CD14-positive monocyte (primary cell): ENCODE results near the gene PLPP7. TPM values are rescaled to one million over a fixed set of nuclear protein-coding genes. Genes with fewer than 3 reads are reported as not detected.
A peak's percentile ranks its signal among the peaks of the same experiment; 100 is the strongest.
"Not testable (repeated sequence)": the region's sequence is repeated elsewhere in the genome, so short reads cannot be mapped to it uniquely, and the experiment has no call there.

Source experiments
- DNase-seq, 3 donors: peaks; one replicate each; pipeline ENCODE4 v3.0.0-alpha.2; 2011 to 2022
- H2AFZ ChIP-seq: 2 replicates; pipeline ENCODE4 v1.6.0; 2012; ENCODE audit warnings: mild to moderate bottlenecking, low read depth, low read length, inconsistent platforms; ENCODE audit not compliant: insufficient read depth, poor library complexity, severe bottlenecking
- H3K27ac ChIP-seq, 2 donors: 1 replicate in 1 of 2; 2 replicates in 1 of 2; pipeline ENCODE4 v1.5.1; 2012 to 2013; ENCODE audit warnings: low read length in 2 of 2, control low read depth in 1 of 2, inconsistent platforms in 1 of 2, low read depth in 1 of 2, mild to moderate bottlenecking in 1 of 2
- H3K27me3 ChIP-seq, 2 donors: one replicate each; pipeline versions ENCODE4 v1.6.0 to v1.6.1; 2011 to 2013; ENCODE audit warnings: low read length in 2 of 2; ENCODE audit not compliant: control insufficient read depth in 2 of 2, insufficient read depth in 2 of 2
- H3K36me3 ChIP-seq, 2 donors: replicated peaks in 1 of 2; 1 replicate in 1 of 2; 2 replicates in 1 of 2; pipeline versions ENCODE4 v1.5.1 to v1.6.1; 2012 to 2013; ENCODE audit warnings: low read length in 2 of 2, control low read depth in 1 of 2, inconsistent platforms in 1 of 2, mild to moderate bottlenecking in 1 of 2; ENCODE audit not compliant: insufficient read depth in 2 of 2, control insufficient read depth in 1 of 2
- H3K4me1 ChIP-seq, 2 donors: 1 replicate in 1 of 2; 2 replicates in 1 of 2; pipeline versions ENCODE4 v1.5.1 to v1.6.1; 2012 to 2013; ENCODE audit warnings: low read length in 2 of 2, control low read depth in 1 of 2, inconsistent platforms in 1 of 2, mild to moderate bottlenecking in 1 of 2, moderate library complexity in 1 of 2; ENCODE audit not compliant: insufficient read depth in 2 of 2, control insufficient read depth in 1 of 2
- H3K4me2 ChIP-seq: replicated peaks from 2 replicates; pipeline ENCODE3; 2012; ENCODE audit warnings: low read length, moderate library complexity, mild to moderate bottlenecking; ENCODE audit not compliant: poor library complexity, severe bottlenecking; ENCODE audit errors: extremely low read depth
- H3K4me3 ChIP-seq, 3 experiments: fragments of 200-600 bp in 1 of 3; sonication (generic) in 1 of 3; replicated peaks in 1 of 3; 1 replicate in 2 of 3; 2 replicates in 1 of 3; pipeline ENCODE4 v1.5.1; 2011 to 2013; ENCODE audit warnings: low read length in 3 of 3, mild to moderate bottlenecking in 3 of 3, control low read depth in 2 of 3, low read depth in 2 of 3, inconsistent platforms in 1 of 3, moderate library complexity in 1 of 3
- H3K79me2 ChIP-seq: 2 replicates; pipeline ENCODE4 v1.6.0; 2012; ENCODE audit warnings: mild to moderate bottlenecking, control low read depth, inconsistent platforms, low read length, moderate library complexity; ENCODE audit not compliant: insufficient read depth
- H3K9ac ChIP-seq: 2 replicates; pipeline ENCODE4 v1.6.0; 2017; ENCODE audit warnings: low read length, mild to moderate bottlenecking; ENCODE audit not compliant: insufficient read depth, poor library complexity, severe bottlenecking
- H3K9me3 ChIP-seq, 2 donors: replicated peaks in 1 of 2; 1 replicate in 1 of 2; 2 replicates in 1 of 2; pipeline versions ENCODE4 v1.5.1 to v1.6.1; 2012 to 2013; ENCODE audit warnings: low read length in 2 of 2, control low read depth in 1 of 2; ENCODE audit not compliant: control insufficient read depth in 1 of 2, insufficient read depth in 1 of 2
- H4K20me1 ChIP-seq: 2 replicates; pipeline ENCODE4 v1.6.0; 2012; ENCODE audit warnings: mild to moderate bottlenecking, low read length, control low read depth, moderate library complexity; ENCODE audit not compliant: insufficient read depth
- H3K27ac Mint-ChIP-seq, 7 donors: one replicate each; pipeline ENCODE4 v1.8.0; 2020; ENCODE audit warnings: mild to moderate bottlenecking in 7 of 7, mixed read lengths in 7 of 7, moderate library complexity in 6 of 7, inconsistent platforms in 2 of 7
- H3K27me3 Mint-ChIP-seq, 3 donors: one replicate each; pipeline ENCODE4 v1.8.0; 2021 to 2022; ENCODE audit warnings: low read depth in 3 of 3, mild to moderate bottlenecking in 3 of 3, mixed read lengths in 3 of 3, moderate library complexity in 3 of 3, inconsistent platforms in 1 of 3
- H3K36me3 Mint-ChIP-seq, 2 donors: one replicate each; pipeline ENCODE4 v1.8.0; 2020; ENCODE audit warnings: mixed read lengths in 2 of 2, inconsistent platforms in 1 of 2, mild to moderate bottlenecking in 1 of 2
- H3K4me1 Mint-ChIP-seq: one replicate; pipeline ENCODE4 v1.8.0; 2020; ENCODE audit warnings: mild to moderate bottlenecking, mixed read lengths
- H3K4me3 Mint-ChIP-seq, 2 donors: one replicate each; pipeline ENCODE4 v1.8.0; 2020; ENCODE audit warnings: mild to moderate bottlenecking in 2 of 2, mixed read lengths in 2 of 2, moderate library complexity in 1 of 2
- H3K9me3 Mint-ChIP-seq, 7 donors: one replicate each; pipeline ENCODE4 v1.8.0; 2020 to 2022; ENCODE audit warnings: mixed read lengths in 7 of 7, mild to moderate bottlenecking in 6 of 7, moderate library complexity in 6 of 7, inconsistent platforms in 2 of 7
- CTCF ChIP-seq: fragments of 200-600 bp; IDR thresholded peaks from one replicate; pipeline ENCODE4 v1.8.0; 2022; ENCODE audit warnings: antibody characterized with exemption, mild to moderate bottlenecking
- WGBS: methylation state at CpG from one replicate; pipeline ENCODE4 v1.1.5; 2013; ENCODE audit warnings: missing lambda C conversion rate; ENCODE audit not compliant: insufficient coverage; 5-methylcytosine and 5-hydroxymethylcytosine counted together
- intact Hi-C, 2 donors: fragments of 100-400 bp; cut with micrococcal nuclease; formaldehyde crosslinking; loops; one replicate each; pipeline versions ENCODE4 v1.15.0 to v1.15.1; 2023
- polyA plus RNA-seq, 3 donors: library from polyadenylated mRNA; depleted of rRNA in 1 of 3; unstranded in 2 of 3; stranded (reverse) in 1 of 3; fragments of 300-500 nt in 2 of 3; fragments of >200 nt in 1 of 3; fragmentation: Illumina TruSeq in 2 of 3; gene quantifications; 1 replicate in 2 of 3; 2 replicates in 1 of 3; pipeline ENCODE4 v1.2.3, GENCODE V29; 2012 to 2021

PLPP7 gene
- polyA plus RNA-seq, 3 donors, result 1.1 to 3.1 (median 1.5) TPM

DNA sequence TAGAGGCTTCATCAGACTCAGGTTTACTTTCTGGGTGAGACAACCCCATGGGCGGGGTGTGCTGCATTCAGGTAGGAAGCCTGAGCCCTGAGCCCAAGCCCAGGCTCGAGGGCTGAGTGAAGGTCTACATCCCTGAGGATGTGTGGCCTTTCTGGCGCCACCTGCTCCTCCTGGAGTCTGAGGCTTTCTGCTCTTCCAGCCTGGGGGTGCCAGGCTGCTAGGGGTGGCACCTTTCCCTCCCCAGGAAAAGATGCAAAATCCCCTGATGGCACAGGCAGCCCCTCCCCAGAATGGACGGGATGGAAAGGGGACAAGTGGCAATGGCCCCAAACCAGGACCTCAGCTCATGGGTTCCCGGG, 60.0 kb downstream of the PLPP7 start:
- Mint-ChIP-seq H3K4me3 (peak overlapping the region; percentile 80 to 93), H3K27me3 (peaks cover 0 to 2% (median 1%) of the 10 kb centered on the region in 3 donors), H3K27ac (peak overlapping the region in 3 of 7 donors; percentile 40 to 60 (median 50)), H3K36me3 (no peaks in the 10 kb centered on the region), H3K4me1 (peaks cover 17% of the 10 kb centered on the region), H3K9me3 (peaks cover 0 to 5% (median 3%) of the 10 kb centered on the region in 7 donors)
- Histone ChIP-seq H4K20me1 (no peaks in the 10 kb centered on the region), H3K27ac (no peak overlapping the region), H3K79me2 (no peaks in the 10 kb centered on the region), H3K4me2 (peak overlapping the region; percentile 72), H3K9ac (peak overlapping the region; percentile 27), H3K4me1 (peaks cover 11% of the 10 kb centered on the region in 2 donors), H3K9me3 (no peaks in the 10 kb centered on the region), H3K36me3 (no peaks in the 10 kb centered on the region), H3K27me3 (no peaks in the 10 kb centered on the region), H3K4me3 (peak overlapping the region in 1 of 3 experiments; percentile 73), H2AFZ (peak overlapping the region; percentile 95)
- TF ChIP-seq CTCF, result no peak
- intact Hi-C loops, result loop anchor here in 1 of 2 donors (5.0 kb wide), 1 partner anchor 128 kb away; no protein-coding TSS in a partner anchor
- WGBS, result 69% methylated on average over 5 of the region's 5 CpGs
- DNase-seq, result no peak

DNA sequence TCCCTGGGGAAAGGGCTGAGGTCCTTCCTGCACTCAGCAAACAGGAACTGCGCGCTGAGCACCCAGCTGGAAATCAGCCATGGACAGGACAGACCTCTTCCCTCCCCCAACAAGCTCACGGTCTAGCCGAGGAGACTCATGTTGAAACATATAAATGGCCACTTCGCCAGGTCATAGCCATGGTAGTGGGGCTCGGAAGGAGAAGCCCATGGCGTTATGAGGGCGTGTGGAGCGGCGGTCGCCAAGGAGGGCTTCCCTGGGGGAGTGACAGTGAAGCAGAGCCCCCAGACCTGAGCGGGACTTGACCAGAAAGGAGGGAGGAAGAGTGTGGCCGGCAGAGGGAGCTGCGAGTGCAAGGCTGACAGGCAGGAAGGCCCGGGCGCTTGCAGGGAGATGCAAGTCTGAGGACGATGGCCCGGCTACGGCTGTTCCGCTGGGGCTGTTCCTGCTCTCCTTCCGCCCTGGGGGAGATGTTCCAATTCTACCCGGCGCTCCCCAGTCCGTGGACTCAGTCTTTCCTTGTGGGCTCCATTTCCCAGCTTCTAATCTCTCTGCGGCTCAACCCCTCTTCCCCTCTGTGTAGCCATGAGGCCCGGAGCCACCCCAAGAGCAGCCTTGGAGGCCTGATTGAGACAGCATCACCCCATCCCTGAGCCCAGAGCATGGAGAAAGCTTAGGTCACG, 60.5 kb downstream of the PLPP7 start:
- H3K9ac ChIP-seq, result peak overlapping the region; percentile 27
- DNase-seq, result peak; percentile 74 to 77 (median 77)
- H3K36me3 ChIP-seq, result no peaks in the 10 kb centered on the region
- Mint-ChIP-seq H3K9me3 (peaks cover 0 to 5% (median 3%) of the 10 kb centered on the region in 7 donors), H3K27ac (peak overlapping the region; percentile 40 to 88 (median 63)), H3K36me3 (no peaks in the 10 kb centered on the region), H3K4me3 (peak overlapping the region; percentile 80 to 93), H3K4me1 (peaks cover 16% of the 10 kb centered on the region), H3K27me3 (peaks cover 0 to 2% (median 1%) of the 10 kb centered on the region in 3 donors)
- peaks cover 11% of the 10 kb centered on the region in 2 donors for H3K4me1 ChIP-seq
- intact Hi-C loops, result loop anchor here in 1 of 2 donors (5.0 kb wide), 2 partner anchors 57 to 127 kb away; no protein-coding TSS in a partner anchor
- TF ChIP-seq CTCF, result peak; percentile 82
- H3K27ac ChIP-seq, result no peak overlapping the region
- peak overlapping the region; percentile 72 for H3K4me2 ChIP-seq
- H4K20me1 ChIP-seq, result no peaks in the 10 kb centered on the region
- no peaks in the 10 kb centered on the region for H3K9me3 ChIP-seq
- peak overlapping the region; percentile 95 for H2AFZ ChIP-seq
- no peaks in the 10 kb centered on the region for H3K27me3 ChIP-seq
- no peaks in the 10 kb centered on the region for H3K79me2 ChIP-seq
- peak overlapping the region in 2 of 3 experiments; percentile 25 to 73 for H3K4me3 ChIP-seq
- WGBS, result 3% methylated on average over 22 of the region's 27 CpGs

DNA sequence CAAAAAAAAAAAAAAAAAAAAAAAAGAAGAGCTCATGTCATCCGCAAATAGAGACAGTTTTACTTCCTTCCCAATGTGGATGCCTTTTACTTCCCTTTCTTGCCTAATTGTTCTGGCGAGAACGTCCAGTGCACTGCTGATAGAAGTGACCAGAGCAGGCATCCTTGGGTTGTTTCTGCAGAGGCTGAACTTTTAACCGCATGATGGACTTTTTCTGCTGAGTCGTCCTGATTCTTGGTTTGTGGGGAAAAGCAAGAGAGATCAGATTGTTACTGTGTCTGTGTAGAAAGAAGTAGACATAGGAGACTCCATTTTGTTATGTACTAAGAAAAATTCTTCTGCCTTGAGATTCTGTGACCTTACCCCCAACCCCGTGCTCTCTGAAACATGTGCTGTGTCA, 67.0 kb downstream of the PLPP7 start:
- Mint-ChIP-seq H3K27ac (peak overlapping the region; percentile 74 to 95 (median 88)), H3K4me3 (peak overlapping the region in 1 of 2 donors; percentile 35), H3K4me1 (peaks cover 38% of the 10 kb centered on the region)
- H3K27ac ChIP-seq, result peak overlapping the region in 1 of 2 donors; percentile 45
- H3K27me3 ChIP-seq, H3K79me2 ChIP-seq, H2AFZ ChIP-seq, intact Hi-C loops, H3K9me3 ChIP-seq, H3K36me3 ChIP-seq, H3K9me3 Mint-ChIP-seq, H3K9ac ChIP-seq, H3K27me3 Mint-ChIP-seq, H4K20me1 ChIP-seq, H3K36me3 Mint-ChIP-seq: not testable (repeated sequence)
- peak; percentile 80 to 85 (median 85) for DNase-seq
- WGBS, result 0% methylated on average over 3 of the region's 6 CpGs
- H3K4me2 ChIP-seq, result peak overlapping the region; percentile 7
- peak overlapping the region in 1 of 3 experiments; percentile 18 for H3K4me3 ChIP-seq
- H3K4me1 ChIP-seq, result peaks cover 31 to 45% of the 10 kb centered on the region in 2 donors
